Neuronal stem cell (in vitro differentiated cells): ENCODE results near the gene GIPR.
A peak's percentile ranks its signal among the peaks of the same experiment; 100 is the strongest.

Experiments used
- DNase-seq: peaks from one replicate; pipeline ENCODE4 v3.0.0-alpha.2; 2013; ENCODE audit warnings: low spot score
- H2AFZ ChIP-seq: one replicate; pipeline ENCODE4 v1.6.1; 2013; ENCODE audit warnings: mild to moderate bottlenecking, low read length, inconsistent platforms
- H2AK5ac ChIP-seq: 2 replicates; pipeline ENCODE4 v1.6.1; 2013; ENCODE audit warnings: low read depth, mild to moderate bottlenecking, inconsistent platforms, low read length, moderate library complexity, mixed read lengths
- H2BK120ac ChIP-seq: 2 replicates; pipeline ENCODE4 v1.6.1; 2013; ENCODE audit warnings: low read depth, mild to moderate bottlenecking, inconsistent platforms, low read length, moderate library complexity, mixed read lengths
- H2BK12ac ChIP-seq: one replicate; pipeline ENCODE4 v1.6.1; 2013; ENCODE audit warnings: low read length, inconsistent platforms
- H2BK15ac ChIP-seq: 2 replicates; pipeline ENCODE4 v1.6.1; 2013; ENCODE audit warnings: mild to moderate bottlenecking, low read length, inconsistent platforms, mixed read lengths
- H2BK5ac ChIP-seq: one replicate; pipeline ENCODE4 v1.6.1; 2013; ENCODE audit warnings: inconsistent platforms, mild to moderate bottlenecking, low read length, moderate library complexity
- H3K14ac ChIP-seq: one replicate; pipeline ENCODE4 v1.6.1; 2013; ENCODE audit warnings: low read length, inconsistent platforms
- H3K18ac ChIP-seq: 2 replicates; pipeline ENCODE4 v1.6.1; 2013; ENCODE audit warnings: low read length, inconsistent platforms
- H3K23ac ChIP-seq: 2 replicates; pipeline ENCODE4 v1.6.1; 2013; ENCODE audit warnings: low read depth, mild to moderate bottlenecking, mixed read lengths, low read length, inconsistent platforms; ENCODE audit not compliant: poor library complexity
- H3K27ac ChIP-seq: replicated peaks from 3 replicates; pipeline ENCODE4 v1.5.1; 2013; ENCODE audit warnings: low read length, inconsistent platforms
- H3K27me3 ChIP-seq, 3 experiments: 2 replicates each; pipeline ENCODE4 v1.6.1; 2013; ENCODE audit warnings: low read length in 3 of 3, mild to moderate bottlenecking in 2 of 3, inconsistent platforms in 1 of 3, low read depth in 1 of 3, mixed read lengths in 1 of 3, moderate library complexity in 1 of 3; ENCODE audit not compliant: control insufficient read depth in 3 of 3, insufficient read depth in 3 of 3
- H3K36me3 ChIP-seq, 2 donors: replicated peaks in 1 of 2; 2 replicates each; pipeline ENCODE4 v1.6.1; 2013; ENCODE audit warnings: low read length in 2 of 2; ENCODE audit not compliant: control insufficient read depth in 2 of 2, insufficient read depth in 2 of 2
- H3K4ac ChIP-seq: 2 replicates; pipeline ENCODE4 v1.6.1; 2013; ENCODE audit warnings: inconsistent platforms, mild to moderate bottlenecking, low read length, moderate library complexity
- H3K4me1 ChIP-seq, 2 donors: 1 replicate in 1 of 2; 2 replicates in 1 of 2; pipeline ENCODE4 v1.6.1; 2013; ENCODE audit warnings: low read length in 2 of 2, low read depth in 1 of 2; ENCODE audit not compliant: control insufficient read depth in 2 of 2, insufficient read depth in 1 of 2
- H3K4me2 ChIP-seq: one replicate; pipeline ENCODE4 v1.6.1; 2013; ENCODE audit warnings: mild to moderate bottlenecking, low read length, inconsistent platforms; ENCODE audit not compliant: insufficient read depth, poor library complexity, severe bottlenecking
- H3K4me3 ChIP-seq, 2 donors: 2 replicates each; pipeline ENCODE4 v1.5.1; 2013; ENCODE audit warnings: low read length in 2 of 2, mild to moderate bottlenecking in 2 of 2, inconsistent platforms in 1 of 2, moderate library complexity in 1 of 2
- H3K79me1 ChIP-seq: one replicate; pipeline ENCODE4 v1.6.1; 2013; ENCODE audit warnings: low read depth, mild to moderate bottlenecking, inconsistent platforms, low read length, moderate library complexity
- H3K9ac ChIP-seq: one replicate; pipeline ENCODE4 v1.6.1; 2013; ENCODE audit warnings: mild to moderate bottlenecking, low read depth, low read length, inconsistent platforms; ENCODE audit not compliant: poor library complexity
- H3K9me3 ChIP-seq, 2 donors: replicated peaks in 1 of 2; 2 replicates each; pipeline versions ENCODE3 to v1.6.1; 2013; ENCODE audit warnings: low read length in 2 of 2, mild to moderate bottlenecking in 2 of 2, inconsistent platforms in 1 of 2, low read depth in 1 of 2, mixed read lengths in 1 of 2, moderate library complexity in 1 of 2; ENCODE audit not compliant: control insufficient read depth in 2 of 2, insufficient read depth in 1 of 2
- H4K8ac ChIP-seq: one replicate; pipeline ENCODE4 v1.6.1; 2013; ENCODE audit warnings: low read depth, mild to moderate bottlenecking, inconsistent platforms, low read length, moderate library complexity
- H4K91ac ChIP-seq: one replicate; pipeline ENCODE4 v1.6.1; 2013; ENCODE audit warnings: low read length, low read depth, mild to moderate bottlenecking, inconsistent platforms; ENCODE audit not compliant: poor library complexity
- WGBS, 2 donors: extraction: QIAGEN DNeasy Blood & Tissue Kit; methylation state at CpG; one replicate each; pipeline ENCODE4 v1.1.7; 2013; ENCODE audit warnings: missing lambda C conversion rate in 2 of 2, mixed read lengths in 1 of 2; ENCODE audit not compliant: insufficient read length in 2 of 2, insufficient replicate concordance in 1 of 2; ENCODE audit errors: extremely low coverage in 2 of 2; 5-methylcytosine and 5-hydroxymethylcytosine counted together

The GIPR gene

DNA sequence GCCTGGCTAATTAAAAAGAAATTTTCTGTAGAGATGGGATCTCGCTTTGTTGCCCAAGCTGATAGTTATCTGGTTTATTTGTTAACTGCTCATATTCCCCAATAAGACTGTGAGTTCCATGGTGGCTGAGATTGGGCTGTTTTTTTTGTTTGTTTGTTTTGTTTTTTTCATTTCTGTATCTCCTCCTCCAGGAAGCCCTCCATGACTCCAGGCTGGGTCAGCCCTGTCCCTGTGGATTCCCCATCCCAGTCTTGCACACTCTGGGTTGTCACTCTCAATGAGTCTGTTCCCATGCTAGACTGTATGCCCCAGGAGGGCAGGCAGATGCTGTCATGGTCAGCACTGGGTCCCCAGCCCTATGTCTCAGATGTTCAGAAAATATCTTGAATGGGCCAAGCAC lies 31.7 kb upstream of the GIPR start:
- no peak overlapping the region for H4K91ac ChIP-seq
- H2AFZ ChIP-seq: no peak overlapping the region
- DNase-seq: no peak
- no peaks in the 10 kb centered on the region for H3K36me3 ChIP-seq
- no peak overlapping the region for H3K4me3 ChIP-seq
- H3K18ac ChIP-seq: no peak overlapping the region
- H2BK15ac ChIP-seq: no peak overlapping the region
- H3K4me1 ChIP-seq: peaks cover 2 to 17% of the 10 kb centered on the region in 2 donors
- H3K27ac ChIP-seq: no peak overlapping the region
- peaks cover 0 to 4% (median 0%) of the 10 kb centered on the region in 3 experiments for H3K27me3 ChIP-seq
- H2BK120ac ChIP-seq: no peak overlapping the region
- no peak overlapping the region for H2BK5ac ChIP-seq
- H3K79me1 ChIP-seq: no peaks in the 10 kb centered on the region
- no CpG with 5 or more reads among the region's 1 CpG for WGBS, 2 donors
- no peak overlapping the region for H3K9ac ChIP-seq
- H3K14ac ChIP-seq: no peak overlapping the region
- no peaks in the 10 kb centered on the region for H3K9me3 ChIP-seq
- no peak overlapping the region for H2BK12ac ChIP-seq
- no peak overlapping the region for H2AK5ac ChIP-seq
- H3K4me2 ChIP-seq: no peak overlapping the region
- no peak overlapping the region for H3K23ac ChIP-seq
- no peak overlapping the region for H4K8ac ChIP-seq
- no peak overlapping the region for H3K4ac ChIP-seq

GRCh38 chr19:45636902-45637301 lies 31.1 kb upstream of the GIPR start:
- peaks cover 2 to 23% of the 10 kb centered on the region in 2 donors for H3K4me1 ChIP-seq
- DNase-seq: no peak
- H3K79me1 ChIP-seq: no peaks in the 10 kb centered on the region
- peak overlapping the region; percentile 51 for H2BK15ac ChIP-seq
- no peak overlapping the region for H2BK12ac ChIP-seq
- WGBS, 2 donors: no CpG with 5 or more reads among the region's 2 CpGs
- H3K9me3 ChIP-seq: no peaks in the 10 kb centered on the region
- H3K27me3 ChIP-seq: peaks cover 0 to 6% (median 0%) of the 10 kb centered on the region in 3 experiments
- no peak overlapping the region for H3K4me3 ChIP-seq
- H2AFZ ChIP-seq: no peak overlapping the region
- no peak overlapping the region for H4K91ac ChIP-seq
- no peak overlapping the region for H4K8ac ChIP-seq
- H3K18ac ChIP-seq: no peak overlapping the region
- H3K9ac ChIP-seq: no peak overlapping the region
- no peaks in the 10 kb centered on the region for H3K36me3 ChIP-seq
- H2BK120ac ChIP-seq: no peak overlapping the region
- H3K27ac ChIP-seq: no peak overlapping the region
- H3K4ac ChIP-seq: no peak overlapping the region
- H3K4me2 ChIP-seq: no peak overlapping the region
- H3K23ac ChIP-seq: no peak overlapping the region
- H2AK5ac ChIP-seq: no peak overlapping the region
- H3K14ac ChIP-seq: no peak overlapping the region
- no peak overlapping the region for H2BK5ac ChIP-seq

DNA sequence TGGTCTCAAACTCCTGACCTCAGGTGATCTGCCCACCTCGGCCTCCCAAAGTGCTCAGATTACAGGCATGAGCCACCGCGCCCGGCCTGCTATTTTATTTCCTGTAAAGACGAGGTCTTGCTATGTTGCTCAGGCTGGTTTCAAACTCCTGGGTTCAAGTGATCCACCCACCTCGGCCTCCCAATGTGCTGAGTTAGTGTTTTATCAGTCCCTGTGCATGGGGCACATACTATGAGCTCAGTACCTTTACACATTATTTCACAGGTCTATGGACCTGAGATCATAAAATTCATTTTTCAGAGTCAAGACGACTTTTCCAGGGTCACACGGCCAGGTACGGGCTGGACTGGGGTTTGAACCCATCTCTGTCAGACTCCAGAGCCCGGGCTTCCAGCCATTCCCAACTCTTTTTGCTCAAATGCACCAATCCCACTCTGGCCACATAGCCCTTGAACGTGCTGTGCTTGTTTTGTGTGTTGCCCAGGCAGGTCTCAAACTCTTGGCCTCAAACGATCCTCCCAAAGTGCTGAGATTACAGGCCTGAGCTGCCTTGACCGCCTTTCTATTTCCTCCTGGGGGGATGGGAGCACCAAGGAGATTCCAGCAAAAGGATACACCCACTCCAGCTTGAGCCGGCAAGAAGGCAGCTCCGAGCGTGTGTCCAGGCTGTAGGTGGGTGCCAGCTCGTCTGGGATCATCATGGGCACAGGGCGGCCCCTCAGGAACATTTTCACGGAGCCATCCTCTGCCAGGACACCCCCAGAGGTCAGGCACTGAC lies 29.9 kb upstream of the GIPR start:
- Histone ChIP-seq H3K36me3 (no peaks in the 10 kb centered on the region), H3K4me1 (peaks cover 5 to 20% of the 10 kb centered on the region in 2 donors), H3K27me3 (peaks cover 0 to 10% (median 0%) of the 10 kb centered on the region in 3 experiments), H3K9me3 (no peaks in the 10 kb centered on the region), H3K4me2 (peak overlapping the region; percentile 38), H3K18ac (no peak overlapping the region), H2AFZ (peak overlapping the region; percentile 6), H2BK12ac (no peak overlapping the region), H2BK120ac (no peak overlapping the region), H2AK5ac (peak overlapping the region; percentile 81), H4K8ac (no peak overlapping the region), H3K79me1 (no peaks in the 10 kb centered on the region), H3K4me3 (no peak overlapping the region), H3K9ac (no peak overlapping the region), H3K23ac (no peak overlapping the region), H3K27ac (no peak overlapping the region), H2BK5ac (no peak overlapping the region), H2BK15ac (no peak overlapping the region), H3K4ac (no peak overlapping the region), H3K14ac (no peak overlapping the region), H4K91ac (no peak overlapping the region)
- WGBS, 2 donors: no CpG with 5 or more reads among the region's 19 CpGs
- DNase-seq: no peak

- DNase-seq: peak; percentile 81
- no peak within 1 kb of the TSS for H2BK12ac ChIP-seq
Measured at GRCh38 chr19:45638930-45639729, 28.9 kb upstream of the GIPR start, which contains the start of gene EML2. EML2 (minus strand) TSS chr19:45639397; CDS start chr19:45639376, 21 bp downstream.

More at GRCh38 chr19:45638930-45639729, 28.9 kb upstream of the GIPR start, which contains the start of gene EML2:
- H3K18ac ChIP-seq: peak within 1 kb of the TSS; percentile 81
- H4K91ac ChIP-seq: no peak within 1 kb of the TSS
- no peak within 1 kb of the TSS for H3K14ac ChIP-seq
- no peaks in the 10 kb centered on the region for H3K9me3 ChIP-seq
- no peak within 1 kb of the TSS for H4K8ac ChIP-seq
- peak within 1 kb of the TSS; percentile 89 for H3K4me2 ChIP-seq
- H2BK120ac ChIP-seq: no peak within 1 kb of the TSS
- peak within 1 kb of the TSS; percentile 21 to 77 for H3K4me3 ChIP-seq
- peak within 1 kb of the TSS; percentile 20 for H2AK5ac ChIP-seq
- H3K36me3 ChIP-seq: no peaks in the 10 kb centered on the region
- peak within 1 kb of the TSS; percentile 29 for H3K23ac ChIP-seq
- H2AFZ ChIP-seq: peak within 1 kb of the TSS; percentile 81
- H3K79me1 ChIP-seq: no peaks in the 10 kb centered on the region
- peak within 1 kb of the TSS; percentile 46 for H3K27ac ChIP-seq
- peaks cover 10 to 22% of the 10 kb centered on the region in 2 donors for H3K4me1 ChIP-seq
- peaks cover 0 to 10% (median 10%) of the 10 kb centered on the region in 3 experiments for H3K27me3 ChIP-seq
- no CpG with 5 or more reads among the region's 52 CpGs for WGBS, 2 donors
- H2BK15ac ChIP-seq: no peak within 1 kb of the TSS
- no peak within 1 kb of the TSS for H2BK5ac ChIP-seq
- peak within 1 kb of the TSS; percentile 82 for H3K9ac ChIP-seq
- no peak within 1 kb of the TSS for H3K4ac ChIP-seq
